ENCODE data around the gene ZMIZ1.

- no peak for TF ChIP-seq POLR2AphosphoS5 (IDR thresholded peaks at IDR 0.05; ENCODE audit: low read depth)
- TF ChIP-seq REST (IDR thresholded peaks at IDR 0.05; ENCODE audit: unreplicated experiment) = no peak
- TF ChIP-seq CTCF (conservative IDR thresholded peaks at IDR 0.05; ENCODE audit: low read depth in 2 of 2) = no peak
- TF ChIP-seq ZNF114 (CRISPR knock-in tag; IDR thresholded peaks at IDR 0.05) = no peak
Measured at GRCh38 chr10:79244068-79244442, 175.3 kb downstream of the ZMIZ1 start.

Measured in GM23338 (cell line).